Right ventricle myocardium superior (tissue), 1 donor: Measurements from ENCODE around the gene CUEDC1. TPM values are rescaled to one million over a fixed set of nuclear protein-coding genes. Genes with fewer than 3 reads are reported as not detected.
A peak's percentile ranks its signal among the peaks of the same experiment; 100 is the strongest.

Experiments used
- ATAC-seq: fragments of 200-7000 bp; cut with Tn5 transposase; one replicate; pipeline ENCODE4 v1.9.1; 2020; ENCODE audit warnings: mild to moderate bottlenecking; ENCODE audit not compliant: poor library complexity
- DNase-seq: peaks from one replicate; pipeline ENCODE4 v3.0.0-alpha.2; 2020
- intact Hi-C: fragments of 100-400 bp; cut with DNase I; formaldehyde crosslinking; loops from one replicate; pipeline ENCODE4 v1.11.2; 2022
- total RNA-seq: library from RNA; stranded (reverse); fragmentation: NEBNext Ultra II Directional; extraction: Animal tissue kit (Norgen Biotek cat#: 25700); gene quantifications from one replicate; pipeline ENCODE4 v1.2.1, GENCODE V29; 2021
- donor health status: DM: no; HTN: yes; CAD: no; lungs with severe emphysema.

CUEDC1 gene
- total RNA-seq, 1 donor from 2014 or later = 44.6 TPM

GRCh38 chr17:57875290-57876022 lies 79.8 kb downstream of the CUEDC1 start:
- intact Hi-C loops = no loop called here
- ATAC-seq (peak; percentile 86), DNase-seq (peak; percentile 88)

GRCh38 chr17:57874434-57875289 lies 80.5 kb downstream of the CUEDC1 start:
- intact Hi-C loops = no loop called here
- ATAC-seq (peak; percentile 65), DNase-seq (peak; percentile 88)

DNA sequence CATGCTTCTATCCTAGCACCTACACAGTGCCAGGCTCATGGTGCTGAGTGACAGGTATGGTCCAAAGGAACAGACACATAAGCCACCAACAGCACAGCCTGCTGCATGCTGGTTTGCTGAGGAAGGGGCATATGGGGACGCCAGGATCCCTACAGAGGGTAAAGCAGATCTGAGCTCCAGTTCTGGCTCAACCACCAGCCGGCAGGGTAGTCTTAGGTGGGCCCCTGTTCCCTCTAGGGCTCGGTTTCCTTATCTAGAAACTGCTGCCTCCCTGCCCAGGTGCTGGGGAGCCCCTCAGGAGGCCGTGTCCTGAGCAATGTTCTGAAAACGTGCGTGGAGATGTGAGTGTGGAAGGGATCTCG lies 81.2 kb downstream of the CUEDC1 start:
- intact Hi-C loops = no loop called here
- ATAC-seq (no peak), DNase-seq (no peak)

GRCh38 chr17:57873261-57874057 lies 81.8 kb downstream of the CUEDC1 start:
- intact Hi-C loops = no loop called here
- DNase-seq = no peak

DNA sequence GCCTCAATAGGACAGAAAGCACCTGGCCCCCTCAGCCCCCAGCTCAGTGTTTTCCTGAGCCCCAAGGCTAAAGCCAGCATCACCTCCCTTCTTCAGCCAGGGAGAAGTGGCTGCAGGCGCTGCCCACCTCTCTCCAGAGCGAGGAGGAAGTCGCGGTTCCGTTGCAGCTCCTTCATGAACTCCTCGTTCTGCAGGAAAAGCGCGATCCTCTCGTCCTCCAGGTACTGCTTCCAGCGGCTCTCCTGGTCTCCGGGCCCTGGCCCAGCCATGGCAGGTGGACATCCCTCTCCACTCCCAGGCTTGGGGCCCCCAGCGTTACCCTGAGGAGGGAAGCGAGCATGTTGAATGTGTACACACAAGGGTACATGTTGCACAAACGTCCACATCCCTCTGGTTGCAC lies 82.7 kb downstream of the CUEDC1 start:
- ATAC-seq (no peak), DNase-seq (no peak)
- intact Hi-C loops = no loop called here

More at GRCh38 chr17:57873261-57874057, 81.8 kb downstream of the CUEDC1 start:
- ATAC-seq = no peak

DNA sequence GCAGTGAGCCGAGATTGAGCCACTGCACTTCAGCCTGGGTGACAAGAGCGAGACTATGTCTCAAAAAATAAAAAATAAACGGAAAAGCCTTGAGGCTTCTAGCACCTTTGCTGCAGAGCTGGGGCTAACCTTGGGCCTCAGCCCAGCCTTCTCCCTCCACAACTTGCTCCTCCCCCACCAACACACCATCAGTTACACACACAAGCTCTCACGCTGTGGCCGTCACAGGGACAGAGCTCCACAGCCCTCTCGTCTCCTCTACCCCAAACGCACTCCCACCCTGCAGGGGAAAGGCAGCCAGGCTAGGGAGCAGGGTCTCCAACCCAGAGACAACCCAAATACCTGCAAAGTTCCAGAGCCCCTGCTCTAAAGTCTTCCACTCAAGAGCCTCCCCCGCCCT lies 83.3 kb downstream of the CUEDC1 start:
- DNase-seq (no peak), ATAC-seq (no peak)
- intact Hi-C loops = no loop called here

GRCh38 chr17:57871155-57871554 lies 84.1 kb downstream of the CUEDC1 start:
- DNase-seq (no peak), ATAC-seq (no peak)
- intact Hi-C loops = no loop called here

DNA sequence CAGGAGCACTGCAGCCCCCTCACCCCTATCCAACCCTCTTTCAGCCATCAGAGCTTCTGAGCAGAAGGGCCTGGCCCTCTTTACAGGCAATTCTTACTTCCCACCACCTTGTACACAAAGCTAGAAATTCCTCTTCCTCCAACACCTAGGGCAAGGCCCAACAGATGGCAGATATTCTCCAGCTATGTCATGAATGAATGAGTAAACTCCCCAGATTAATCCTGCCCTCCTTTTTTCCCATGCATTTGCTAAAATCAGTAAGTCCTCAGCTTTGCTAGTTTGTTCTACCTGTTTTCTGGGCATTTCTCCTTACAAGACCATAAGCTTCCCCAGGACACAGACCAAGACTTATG lies 85.0 kb downstream of the CUEDC1 start:
- DNase-seq (no peak), ATAC-seq (no peak)
- intact Hi-C loops = no loop called here

DNA sequence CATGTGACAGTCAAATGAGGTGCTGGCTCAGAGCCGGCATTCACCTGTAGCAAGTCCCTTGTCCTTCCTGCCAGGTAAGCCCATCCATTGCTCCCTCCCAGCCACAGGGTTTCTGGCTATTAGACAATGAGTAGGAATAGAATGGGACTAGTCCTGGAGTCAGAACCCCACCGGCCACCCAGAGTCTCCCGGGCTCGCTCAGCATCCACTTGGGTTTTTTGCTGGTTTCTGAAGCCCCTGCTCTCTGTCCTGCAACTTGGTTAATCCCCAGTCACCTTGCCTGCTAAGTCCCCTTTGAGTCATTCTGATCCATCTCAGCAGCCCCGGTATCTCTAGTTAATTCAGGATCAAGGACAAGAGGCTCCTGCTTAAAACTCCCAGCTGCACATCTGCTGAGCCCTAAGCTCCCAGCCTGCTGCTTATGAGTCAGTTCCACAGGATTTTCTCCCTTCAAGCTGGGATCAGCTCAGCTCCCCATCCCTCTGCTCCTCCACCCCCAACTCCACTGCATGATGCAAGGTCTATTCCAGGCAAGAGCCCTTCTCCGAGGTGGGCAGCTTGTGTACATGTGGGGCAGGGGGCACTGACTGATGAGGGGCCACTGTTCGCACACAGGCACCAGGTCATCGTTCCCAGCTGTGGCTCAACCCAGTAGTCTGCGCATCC lies 85.5 kb downstream of the CUEDC1 start:
- ATAC-seq (no peak), DNase-seq (no peak)
- intact Hi-C loops = no loop called here

- intact Hi-C loops = no loop called here
- ATAC-seq (no peak), DNase-seq (peak; percentile 45)
These were observed 86.1 kb downstream of the CUEDC1 start for GRCh38 chr17:57868910-57869616.

GRCh38 chr17:57868007-57868909 lies 87.0 kb downstream of the CUEDC1 start:
- DNase-seq = peak; percentile 89
- ATAC-seq = peak; percentile 89
- intact Hi-C loops = no loop called here

GRCh38 chr17:57867126-57867525 lies 88.1 kb downstream of the CUEDC1 start:
- no peak for ATAC-seq
- intact Hi-C loops = no loop called here
- peak; percentile 24 for DNase-seq

GRCh38 chr17:57866723-57867122 lies 88.5 kb downstream of the CUEDC1 start:
- intact Hi-C loops = no loop called here
- no peak for ATAC-seq
- peak; percentile 20 for DNase-seq

GRCh38 chr17:57866319-57866718 lies 88.9 kb downstream of the CUEDC1 start:
- DNase-seq = peak; percentile 23
- intact Hi-C loops = no loop called here
- no peak for ATAC-seq

DNA sequence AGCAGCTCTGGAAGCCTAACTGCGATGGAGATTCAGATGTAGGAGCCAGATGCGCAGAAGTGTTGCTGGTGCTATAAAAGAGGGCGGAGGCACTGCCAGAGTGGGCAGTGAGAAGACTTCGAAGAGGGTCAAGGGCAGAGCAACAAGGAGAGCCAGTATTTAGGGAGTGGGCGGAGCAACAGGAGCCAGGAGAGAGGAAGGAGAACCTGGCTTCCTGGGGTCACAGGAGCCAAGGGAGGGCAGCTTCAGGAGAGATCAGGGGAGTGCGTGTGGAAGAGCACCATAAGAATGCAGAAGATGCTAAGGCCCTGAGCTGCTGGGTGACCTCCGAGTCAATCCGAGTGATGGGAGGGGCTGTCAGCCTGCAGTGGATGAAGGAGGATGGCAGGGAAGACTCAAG lies 90.9 kb downstream of the CUEDC1 start:
- DNase-seq = peak; percentile 20
- intact Hi-C loops = no loop called here

DNA sequence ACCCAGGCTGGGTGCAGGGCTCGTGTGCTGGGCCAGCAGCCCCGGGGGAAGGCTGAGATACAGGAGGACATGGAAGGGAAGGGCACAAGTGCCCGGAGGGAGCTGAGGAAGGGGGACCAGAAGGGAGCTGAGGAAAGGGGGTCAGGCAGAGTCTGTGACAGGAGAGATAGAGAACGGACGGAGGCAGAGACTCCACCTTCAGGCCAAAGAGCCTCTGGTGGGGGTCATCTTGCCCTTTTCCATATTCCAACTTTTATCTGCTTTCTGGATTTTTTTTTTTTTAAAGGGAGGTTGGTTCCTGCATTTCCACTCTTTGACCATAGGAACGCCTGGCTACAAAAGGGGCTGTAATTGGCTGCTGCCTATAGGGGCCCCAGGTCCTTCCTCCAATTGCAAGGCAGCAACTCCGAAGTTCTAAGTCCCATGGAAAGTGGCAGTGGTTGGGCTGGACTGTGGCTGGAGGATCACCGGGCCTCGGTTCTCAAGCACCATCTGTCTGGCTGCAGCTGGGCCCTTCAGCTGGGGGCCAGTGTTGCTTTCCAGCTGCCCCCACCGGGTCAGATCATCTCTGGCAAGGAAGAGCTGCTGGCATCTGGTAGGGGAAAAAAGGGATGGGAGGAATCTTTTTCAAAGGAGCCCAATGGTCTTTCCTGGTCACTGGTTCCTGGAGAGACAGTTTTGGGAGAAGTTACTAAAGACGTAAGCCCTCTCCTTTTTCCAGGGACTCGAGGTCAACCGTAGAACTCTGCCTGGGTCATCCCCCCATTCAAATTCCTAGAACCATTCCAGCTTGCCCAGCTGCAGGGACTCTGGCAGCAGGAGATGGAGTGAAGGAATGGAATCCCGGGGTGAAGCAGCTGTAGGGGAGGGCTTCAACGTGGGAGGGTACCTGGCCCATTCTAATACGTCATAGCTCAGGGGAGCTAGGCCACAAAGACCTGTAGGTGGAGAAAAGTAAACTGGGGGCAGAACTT lies 92.2 kb downstream of the CUEDC1 start:
- DNase-seq (peak; percentile 35), ATAC-seq (no peak)
- intact Hi-C loops = no loop called here

More for the DNA sequence above, 90.9 kb downstream of the CUEDC1 start:
- no peak for ATAC-seq
